HepG2 (cell line): Measurements from ENCODE around the gene INF2. TPM values are rescaled to one million over a fixed set of nuclear protein-coding genes. Genes with fewer than 3 reads are reported as not detected.

Experiments used
- ATRX ChIP-seq: sonication (generic); formaldehyde crosslinking; IDR thresholded peaks from 2 replicates; pipeline ENCODE4 v1.4.0; 2020; ENCODE audit warnings: missing genetic modification reagents, borderline replicate concordance
- BCL3 ChIP-seq: sonication (generic); formaldehyde crosslinking; IDR thresholded peaks from 2 replicates; pipeline ENCODE4 v1.5.1; 2020; ENCODE audit warnings: mild to moderate bottlenecking, missing genetic modification reagents, moderate library complexity
- DDIT3 ChIP-seq: sonication (generic); formaldehyde crosslinking; IDR thresholded peaks from 2 replicates; pipeline ENCODE4 v1.4.0; 2020; ENCODE audit warnings: mild to moderate bottlenecking, missing genetic modification reagents
- EHMT2 ChIP-seq: fragments of 200-600 bp; sonication (generic); IDR thresholded peaks from 2 replicates; pipeline ENCODE4 v1.7.0; 2017; ENCODE audit warnings: antibody characterized with exemption, low read depth, low read length, borderline replicate concordance
- ETV6 ChIP-seq: sonication (generic); formaldehyde crosslinking; conservative IDR thresholded peaks from 2 replicates; pipeline ENCODE4 v1.4.0; 2020; ENCODE audit warnings: missing genetic modification reagents
- FOXC1 ChIP-seq: sonication (generic); formaldehyde crosslinking; IDR thresholded peaks from 2 replicates; pipeline ENCODE4 v1.8.0; 2022; ENCODE audit warnings: mild to moderate bottlenecking, missing genetic modification reagents, borderline replicate concordance
- FOXK1 ChIP-seq: sonication (generic); formaldehyde crosslinking; IDR thresholded peaks from 2 replicates; pipeline ENCODE4 v1.4.0; 2020; ENCODE audit warnings: low read depth, missing genetic modification reagents, borderline replicate concordance
- MED1 ChIP-seq: sonication (generic); formaldehyde crosslinking; IDR thresholded peaks from 2 replicates; pipeline ENCODE4 v1.4.0; 2020; ENCODE audit warnings: missing genetic modification reagents
- NFIB ChIP-seq: sonication (generic); formaldehyde crosslinking; IDR thresholded peaks from 2 replicates; pipeline ENCODE4 v1.9.0; 2021; ENCODE audit warnings: missing genetic modification reagents, mild to moderate bottlenecking, borderline replicate concordance
- NONO ChIP-seq, 2 experiments: fragments of 450-650 bp in 1 of 2; sonication (generic) in 1 of 2; formaldehyde crosslinking in 1 of 2; IDR thresholded peaks in 1 of 2; conservative IDR thresholded peaks in 1 of 2; 2 replicates each; pipeline versions ENCODE4 v1.6.1 to v1.8.0; 2017 to 2022; ENCODE audit warnings: mild to moderate bottlenecking in 1 of 2, missing genetic modification reagents in 1 of 2, moderate library complexity in 1 of 2
- NR3C1 ChIP-seq: sonication (generic); formaldehyde crosslinking; IDR thresholded peaks from 2 replicates; pipeline ENCODE4 v1.4.0; 2020; ENCODE audit warnings: missing genetic modification reagents
- PCBP1 ChIP-seq: fragments of 200-400 bp; formaldehyde crosslinking; IDR thresholded peaks from 2 replicates; pipeline ENCODE4 v1.6.1; 2017; ENCODE audit warnings: mild to moderate bottlenecking, low read depth, low read length, borderline replicate concordance
- PLSCR1 ChIP-seq: sonication (generic); formaldehyde crosslinking; IDR thresholded peaks from 2 replicates; pipeline ENCODE4 v1.5.0; 2020; ENCODE audit warnings: missing genetic modification reagents, mild to moderate bottlenecking, borderline replicate concordance
- RBAK ChIP-seq: sonication (generic); formaldehyde crosslinking; IDR thresholded peaks from 2 replicates; pipeline ENCODE4 v1.5.1; 2020; ENCODE audit warnings: mild to moderate bottlenecking, missing genetic modification reagents
- ZKSCAN8 ChIP-seq: IDR thresholded peaks from 2 replicates; pipeline ENCODE4 v1.6.1; 2016; ENCODE audit warnings: borderline replicate concordance, missing genetic modification reagents, missing compliant biosample characterization
- ZNF205 ChIP-seq: IDR thresholded peaks from 2 replicates; pipeline ENCODE4 v1.6.1; 2018; ENCODE audit warnings: missing biosample characterization, missing genetic modification reagents
- ZNF232 ChIP-seq: sonication (generic); formaldehyde crosslinking; IDR thresholded peaks from 2 replicates; pipeline ENCODE4 v1.4.0; 2020; ENCODE audit warnings: missing genetic modification reagents, borderline replicate concordance
- ZNF496 ChIP-seq: sonication (generic); formaldehyde crosslinking; IDR thresholded peaks from 2 replicates; pipeline ENCODE4 v1.8.1; 2023; ENCODE audit warnings: mild to moderate bottlenecking, moderate library complexity, missing genetic modification reagents; ENCODE audit not compliant: insufficient replicate concordance
- ZNF550 ChIP-seq: sonication (generic); formaldehyde crosslinking; IDR thresholded peaks from 2 replicates; pipeline ENCODE4 v1.4.0; 2020; ENCODE audit warnings: mild to moderate bottlenecking, missing genetic modification reagents, borderline replicate concordance
- ZNF564 ChIP-seq: sonication (generic); formaldehyde crosslinking; IDR thresholded peaks from 2 replicates; pipeline ENCODE4 v1.8.1; 2023; ENCODE audit warnings: mild to moderate bottlenecking, missing genetic modification reagents
- ZNF703 ChIP-seq: sonication (generic); formaldehyde crosslinking; IDR thresholded peaks from 2 replicates; pipeline ENCODE4 v1.5.1; 2020; ENCODE audit warnings: missing genetic modification reagents, mild to moderate bottlenecking, moderate library complexity, borderline replicate concordance
- ZNF772 ChIP-seq: sonication (generic); formaldehyde crosslinking; IDR thresholded peaks from 2 replicates; pipeline ENCODE4 v1.5.0; 2020; ENCODE audit warnings: mild to moderate bottlenecking, missing genetic modification reagents
- polyA plus RNA-seq, 8 experiments: library from polyadenylated mRNA; depleted of rRNA in 3 of 8; stranded (reverse) in 7 of 8; unstranded in 1 of 8; fragments of >200 nt; fragmentation: Illumina TruSeq in 4 of 8; extraction: Trizol in 4 of 8; gene quantifications; 2 replicates each; pipeline versions ENCODE4 v1.2.1 to v1.2.3, GENCODE V29; 2011 to 2016; ENCODE audit warnings: low read depth in 4 of 8, missing spikeins in 1 of 8, mixed read lengths in 1 of 8; ENCODE audit not compliant: insufficient read depth in 1 of 8
- total RNA-seq, 5 experiments: library from RNA; depleted of rRNA; stranded (reverse); fragments of >200 nt; fragmentation: Illumina TruSeq; extraction: Trizol; gene quantifications; 2 replicates each; pipeline ENCODE4 v1.2.3, GENCODE V29; 2016; ENCODE audit warnings: low read depth in 1 of 5
- TF ChIP-seq, protein P1 (sequence below): sonication (generic); formaldehyde crosslinking; IDR thresholded peaks from 2 replicates; pipeline ENCODE4 v1.5.1; 2020; ENCODE audit warnings: missing genetic modification reagents, mild to moderate bottlenecking, borderline replicate concordance
- TF ChIP-seq, protein P2 (sequence below): sonication (generic); formaldehyde crosslinking; IDR thresholded peaks from 2 replicates; pipeline ENCODE4 v1.4.0; 2020; ENCODE audit warnings: missing genetic modification reagents

The INF2 gene
- total and polyA plus RNA-seq, 2 of the 13 experiments (the other 11 are each of a cell fraction or from before 2014, with no cell fraction given): 16.4 to 26.4 TPM

- TF ChIP-seq RBAK (CRISPR knock-in tag) (no peak), ZNF564 (CRISPR knock-in tag) (no peak), PCBP1 (peak; percentile 76; the same call in 1 of the 2 replicates), ZNF772 (CRISPR knock-in tag) (no peak; the same call in 1 of the 2 replicates), BCL3 (CRISPR knock-in tag) (no peak; the same call in 1 of the 2 replicates), NONO (IDR thresholded peaks at IDR 0.05) (no peak), NONO (CRISPR knock-in tag; conservative IDR thresholded peaks at IDR 0.05) (0 out of 2 replicates have a peak, but pooled peaks have one; percentile 14), FOXC1 (CRISPR knock-in tag) (peak; percentile 78; the same call in 1 of the 2 replicates), ZKSCAN8 (no peak), ETV6 (no peak), ZNF232 (no peak), ZNF496 (CRISPR knock-in tag) (no peak), PLSCR1 (CRISPR knock-in tag) (no peak), MED1 (CRISPR knock-in tag) (no peak), EHMT2 (no peak), ZNF703 (CRISPR knock-in tag) (0 out of 2 replicates have a peak, but pooled peaks have one; percentile 13), ZNF205 (CRISPR knock-in tag) (no peak), NFIB (no peak), ATRX (CRISPR knock-in tag) (no peak), ZNF550 (CRISPR knock-in tag) (no peak), FOXK1 (CRISPR knock-in tag) (0 out of 2 replicates have a peak, but pooled peaks have one; percentile 6), NR3C1 (CRISPR knock-in tag) (no peak), DDIT3 (CRISPR knock-in tag) (no peak)
- TF ChIP-seq, protein P1, sequence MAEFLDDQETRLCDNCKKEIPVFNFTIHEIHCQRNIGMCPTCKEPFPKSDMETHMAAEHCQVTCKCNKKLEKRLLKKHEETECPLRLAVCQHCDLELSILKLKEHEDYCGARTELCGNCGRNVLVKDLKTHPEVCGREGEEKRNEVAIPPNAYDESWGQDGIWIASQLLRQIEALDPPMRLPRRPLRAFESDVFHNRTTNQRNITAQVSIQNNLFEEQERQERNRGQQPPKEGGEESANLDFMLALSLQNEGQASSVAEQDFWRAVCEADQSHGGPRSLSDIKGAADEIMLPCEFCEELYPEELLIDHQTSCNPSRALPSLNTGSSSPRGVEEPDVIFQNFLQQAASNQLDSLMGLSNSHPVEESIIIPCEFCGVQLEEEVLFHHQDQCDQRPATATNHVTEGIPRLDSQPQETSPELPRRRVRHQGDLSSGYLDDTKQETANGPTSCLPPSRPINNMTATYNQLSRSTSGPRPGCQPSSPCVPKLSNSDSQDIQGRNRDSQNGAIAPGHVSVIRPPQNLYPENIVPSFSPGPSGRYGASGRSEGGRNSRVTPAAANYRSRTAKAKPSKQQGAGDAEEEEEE (CRISPR knock-in tag): no peak
- TF ChIP-seq, protein P2, sequence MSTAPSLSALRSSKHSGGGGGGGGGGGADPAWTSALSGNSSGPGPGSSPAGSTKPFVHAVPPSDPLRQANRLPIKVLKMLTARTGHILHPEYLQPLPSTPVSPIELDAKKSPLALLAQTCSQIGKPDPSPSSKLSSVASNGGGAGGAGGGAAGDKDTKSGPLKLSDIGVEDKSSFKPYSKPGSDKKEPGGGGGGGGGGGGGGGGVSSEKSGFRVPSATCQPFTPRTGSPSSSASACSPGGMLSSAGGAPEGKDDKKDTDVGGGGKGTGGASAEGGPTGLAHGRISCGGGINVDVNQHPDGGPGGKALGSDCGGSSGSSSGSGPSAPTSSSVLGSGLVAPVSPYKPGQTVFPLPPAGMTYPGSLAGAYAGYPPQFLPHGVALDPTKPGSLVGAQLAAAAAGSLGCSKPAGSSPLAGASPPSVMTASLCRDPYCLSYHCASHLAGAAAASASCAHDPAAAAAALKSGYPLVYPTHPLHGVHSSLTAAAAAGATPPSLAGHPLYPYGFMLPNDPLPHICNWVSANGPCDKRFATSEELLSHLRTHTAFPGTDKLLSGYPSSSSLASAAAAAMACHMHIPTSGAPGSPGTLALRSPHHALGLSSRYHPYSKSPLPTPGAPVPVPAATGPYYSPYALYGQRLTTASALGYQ (CRISPR knock-in tag): no peak
Observed at GRCh38 chr14:104688505-104689108, 811 bp upstream of the INF2 start (continued).
